ENCODE results near the gene ADAM22. TPM values are rescaled to one million over a fixed set of nuclear protein-coding genes. Genes with fewer than 3 reads are reported as not detected.

The ADAM22 gene
- total RNA-seq, 1 donor from 2014 or later = under 0.01 TPM

- no peak for FAIRE-seq
- H3K4me3 ChIP-seq (ENCODE audit: low read depth, low read length) = no peak overlapping the region
These were observed 14.3 kb downstream of the ADAM22 start for GRCh38 chr7:87948371-87948770.

GRCh38 chr7:87959336-87959735 is 25.3 kb downstream of the ADAM22 start:
- no peaks in the 10 kb centered on the region for H3K36me3 ChIP-seq (ENCODE audit: control insufficient read depth, insufficient read depth, low read length)
- DNase-seq (ENCODE audit: low read depth) = no peak
- no peak for FAIRE-seq
- no peak for TF ChIP-seq CTCF (IDR thresholded peaks at IDR 0.05; ENCODE audit: insufficient read depth, low read length, severe bottlenecking)
- no peaks in the 10 kb centered on the region for H3K27me3 ChIP-seq (ENCODE audit: control insufficient read depth, insufficient read depth, low read length)
- H3K4me3 ChIP-seq (ENCODE audit: low read depth, low read length) = no peak overlapping the region

More at GRCh38 chr7:87948371-87948770, 14.3 kb downstream of the ADAM22 start:
- no peaks in the 10 kb centered on the region for H3K36me3 ChIP-seq (ENCODE audit: control insufficient read depth, insufficient read depth, low read length)
- no peak for TF ChIP-seq CTCF (IDR thresholded peaks at IDR 0.05; ENCODE audit: insufficient read depth, low read length, severe bottlenecking)
- H3K27me3 ChIP-seq (ENCODE audit: control insufficient read depth, insufficient read depth, low read length) = no peaks in the 10 kb centered on the region
- no peak for DNase-seq (ENCODE audit: low read depth)

GRCh38 chr7:87960239-87960638 is 26.2 kb downstream of the ADAM22 start:
- FAIRE-seq (no peak), DNase-seq (ENCODE audit: low read depth) (no peak)
- no peak overlapping the region for H3K4me3 ChIP-seq (ENCODE audit: low read depth, low read length)
- H3K36me3 ChIP-seq (ENCODE audit: control insufficient read depth, insufficient read depth, low read length) = no peaks in the 10 kb centered on the region
- H3K27me3 ChIP-seq (ENCODE audit: control insufficient read depth, insufficient read depth, low read length) = no peaks in the 10 kb centered on the region
- no peak for TF ChIP-seq CTCF (IDR thresholded peaks at IDR 0.05; ENCODE audit: insufficient read depth, low read length, severe bottlenecking)

GRCh38 chr7:87961754-87962153 is 27.7 kb downstream of the ADAM22 start:
- H3K4me3 ChIP-seq (ENCODE audit: low read depth, low read length) = no peak overlapping the region

GRCh38 chr7:87966271-87966670 is 32.2 kb downstream of the ADAM22 start:
- no peak overlapping the region for H3K4me3 ChIP-seq (ENCODE audit: low read depth, low read length)
- no peak for DNase-seq (ENCODE audit: low read depth)
- H3K27me3 ChIP-seq (ENCODE audit: control insufficient read depth, insufficient read depth, low read length) = no peaks in the 10 kb centered on the region
- H3K36me3 ChIP-seq (ENCODE audit: control insufficient read depth, insufficient read depth, low read length) = no peaks in the 10 kb centered on the region
- no peak for TF ChIP-seq CTCF (IDR thresholded peaks at IDR 0.05; ENCODE audit: insufficient read depth, low read length, severe bottlenecking)
- FAIRE-seq = no peak

More at GRCh38 chr7:87961754-87962153, 27.7 kb downstream of the ADAM22 start:
- TF ChIP-seq CTCF (IDR thresholded peaks at IDR 0.05; ENCODE audit: insufficient read depth, low read length, severe bottlenecking) = no peak
- H3K36me3 ChIP-seq (ENCODE audit: control insufficient read depth, insufficient read depth, low read length) = no peaks in the 10 kb centered on the region
- H3K27me3 ChIP-seq (ENCODE audit: control insufficient read depth, insufficient read depth, low read length) = no peaks in the 10 kb centered on the region
- FAIRE-seq (no peak), DNase-seq (ENCODE audit: low read depth) (peak; percentile 3)

GRCh38 chr7:87968021-87968420 is 34.0 kb downstream of the ADAM22 start:
- Histone ChIP-seq H3K27me3 (ENCODE audit: control insufficient read depth, insufficient read depth, low read length) (no peaks in the 10 kb centered on the region), H3K4me3 (ENCODE audit: low read depth, low read length) (no peak overlapping the region), H3K36me3 (ENCODE audit: control insufficient read depth, insufficient read depth, low read length) (no peaks in the 10 kb centered on the region)
- no peak for DNase-seq (ENCODE audit: low read depth)
- TF ChIP-seq CTCF (IDR thresholded peaks at IDR 0.05; ENCODE audit: insufficient read depth, low read length, severe bottlenecking) = no peak
- FAIRE-seq = no peak

Data from bronchial epithelial cell (primary cell).